CD4-positive, alpha-beta T cell treated with Interleukin-6 for 4 hours (primary cell): ENCODE results near the gene EVPLL.
"Not testable (repeated sequence)": the region's sequence is repeated elsewhere in the genome, so short reads cannot be mapped to it uniquely, and the experiment has no call there.

Source experiments
- DNase-seq: peaks from one replicate; pipeline ENCODE4 v3.0.0-alpha.2; 2020; ENCODE audit warnings: mixed read lengths

Gene EVPLL

GRCh38 chr17:18426639-18427038, 49.1 kb downstream of the EVPLL start:
- not testable (repeated sequence) for DNase-seq

GRCh38 chr17:18432206-18432605, 54.6 kb downstream of the EVPLL start:
- DNase-seq, result not testable (repeated sequence)
